K562 (cell line): ENCODE measurements around the gene COL23A1. TPM values are rescaled to one million over a fixed set of nuclear protein-coding genes. Genes with fewer than 3 reads are reported as not detected.

Experiments used
- ASH1L ChIP-seq: fragments of 450-650 bp; IDR thresholded peaks from 2 replicates; pipeline ENCODE4 v1.6.1; 2018; ENCODE audit warnings: borderline replicate concordance, mild to moderate bottlenecking, low read depth; ENCODE audit not compliant: partially characterized antibody
- ATF1 ChIP-seq, 2 experiments: fragments of 450-650 bp in 1 of 2; IDR thresholded peaks; 2 replicates each; pipeline ENCODE4 v1.6.1; 2016; ENCODE audit warnings: missing compliant biosample characterization in 1 of 2, missing genetic modification characterization in 1 of 2
- BCLAF1 ChIP-seq, 2 experiments: fragments of 450-650 bp in 1 of 2; IDR thresholded peaks; 2 replicates each; pipeline ENCODE4 v1.6.1; 2011 to 2017; ENCODE audit warnings: low read depth in 2 of 2, antibody characterized with exemption in 1 of 2, borderline replicate concordance in 1 of 2, low read length in 1 of 2, mild to moderate bottlenecking in 1 of 2, mixed read lengths in 1 of 2; ENCODE audit not compliant: control insufficient read depth in 1 of 2
- CXXC5 ChIP-seq: fragments of 250-450 bp; sonication (Bioruptor Pico); IDR thresholded peaks from 2 replicates; pipeline ENCODE4 v1.8.0; 2022; ENCODE audit warnings: inconsistent platforms, mild to moderate bottlenecking, moderate library complexity
- DNMT1 ChIP-seq: fragments of 450-650 bp; IDR thresholded peaks from 2 replicates; pipeline ENCODE4 v1.6.1; 2016; ENCODE audit warnings: antibody characterized with exemption, mild to moderate bottlenecking
- ETS1 ChIP-seq: conservative IDR thresholded peaks from 2 replicates; pipeline ENCODE4 v1.6.1; 2011; ENCODE audit warnings: low read depth, mild to moderate bottlenecking, low read length; ENCODE audit not compliant: control insufficient read depth
- GTF2E2 ChIP-seq: fragments of 200-800 bp; sonication (Bioruptor generic); IDR thresholded peaks from 2 replicates; pipeline ENCODE4 v1.6.1; 2016; ENCODE audit warnings: missing genetic modification characterization, missing compliant biosample characterization
- HDAC2 ChIP-seq: fragments of 450-650 bp; IDR thresholded peaks from 2 replicates; pipeline ENCODE4 v1.6.1; 2016; ENCODE audit warnings: mild to moderate bottlenecking
- NCOR1 ChIP-seq: fragments of 450-650 bp; IDR thresholded peaks from 2 replicates; pipeline ENCODE4 v1.6.1; 2016; ENCODE audit warnings: mild to moderate bottlenecking, moderate library complexity
- NONO ChIP-seq, 2 experiments: fragments of 200-400 bp in 1 of 2; fragments of 450-650 bp in 1 of 2; formaldehyde crosslinking in 1 of 2; IDR thresholded peaks; 2 replicates each; pipeline ENCODE4 v1.6.1; 2017; ENCODE audit warnings: low read depth in 2 of 2, mild to moderate bottlenecking in 2 of 2, moderate library complexity in 2 of 2, low read length in 1 of 2
- RBM22 ChIP-seq: fragments of 200-400 bp; formaldehyde crosslinking; IDR thresholded peaks from 2 replicates; pipeline ENCODE4 v1.6.1; 2018; ENCODE audit warnings: low read length, low read depth; ENCODE audit not compliant: poor library complexity, severe bottlenecking
- SAP30 ChIP-seq: fragments of 200-600 bp; sonication (generic); IDR thresholded peaks from 2 replicates; pipeline ENCODE4 v1.6.1; 2012; ENCODE audit warnings: borderline replicate concordance, low read depth, mild to moderate bottlenecking, moderate library complexity, low read length, control low read depth, inconsistent platforms; ENCODE audit not compliant: insufficient read depth, poor library complexity, severe bottlenecking
- SMAD1 ChIP-seq: fragments of 150-350 bp; IDR thresholded peaks from 2 replicates; pipeline ENCODE4 v1.6.1; 2014; ENCODE audit warnings: low read length, low read depth; ENCODE audit not compliant: partially characterized antibody
- SP2 ChIP-seq: IDR thresholded peaks from 2 replicates; pipeline ENCODE4 v1.6.1; 2011; ENCODE audit warnings: mild to moderate bottlenecking, low read depth, low read length, moderate library complexity; ENCODE audit not compliant: poor library complexity, severe bottlenecking; ENCODE audit errors: extremely low read depth
- ZKSCAN1 ChIP-seq: fragments of 150-350 bp; IDR thresholded peaks from 2 replicates; pipeline ENCODE4 v1.6.1; 2016; ENCODE audit warnings: low read depth, low read length
- ZMIZ1 ChIP-seq, 2 experiments: fragments of 150-350 bp in 1 of 2; IDR thresholded peaks; 2 replicates each; pipeline ENCODE4 v1.6.1; 2012 to 2016; ENCODE audit warnings: low read depth in 2 of 2, low read length in 2 of 2, mild to moderate bottlenecking in 1 of 2, moderate library complexity in 1 of 2
- ZNF316 ChIP-seq: fragments of 450-650 bp; IDR thresholded peaks from 2 replicates; pipeline ENCODE4 v1.6.1; 2016
- ZNF384 ChIP-seq: IDR thresholded peaks from 2 replicates; pipeline ENCODE4 v1.6.1; 2012; ENCODE audit warnings: low read depth, low read length, improper control_type of control experiment
- polyA plus RNA-seq, 8 experiments: library from polyadenylated mRNA; depleted of rRNA in 4 of 8; stranded (reverse) in 5 of 8; unstranded in 3 of 8; fragments of >200 nt; fragmentation: Nextera tagmentation in 2 of 8; fragmentation: Illumina TruSeq in 1 of 8; extraction: Ambion mirVana in 2 of 8; extraction: Trizol in 1 of 8; gene quantifications; 2 replicates each; pipeline versions ENCODE4 v1.2.1 to v1.2.3, GENCODE V29; 2011 to 2014; ENCODE audit warnings: inconsistent platforms in 1 of 8, missing spikeins in 1 of 8
- total RNA-seq, 7 experiments: library from RNA; depleted of rRNA in 6 of 7; stranded (reverse); fragments of >200 nt in 6 of 7; fragmentation: Illumina TruSeq in 2 of 7; extraction: Trizol in 2 of 7; gene quantifications; 2 replicates each; pipeline versions ENCODE4 v1.2.1 to v1.2.3, GENCODE V29; 2011 to 2021; ENCODE audit warnings: low replicate concordance in 1 of 7

The COL23A1 gene
- total and polyA plus RNA-seq, 9 of the 15 experiments (the other 6 are each of a cell fraction or from before 2014, with no cell fraction given) = 0.09 TPM; not detected in 8

- TF ChIP-seq RBM22 = peak; percentile 97
- TF ChIP-seq ASH1L = peak; percentile 95
- peak; percentile 53; the same call in 1 of the 2 replicates for TF ChIP-seq ZNF384
- peak; percentile 57 for TF ChIP-seq NCOR1
- TF ChIP-seq NONO (IDR thresholded peaks at IDR 0.05; ENCODE audit: low read depth in 2 of 2, low read length in 1 of 2) = peak; percentile 74 to 100
- peak; percentile 97 for TF ChIP-seq CXXC5
- TF ChIP-seq SP2 = peak; percentile 70
- no peak for TF ChIP-seq BCLAF1 (IDR thresholded peaks at IDR 0.05; ENCODE audit: borderline replicate concordance in 1 of 2, control insufficient read depth in 1 of 2, low read depth in 2 of 2, low read length in 1 of 2)
- TF ChIP-seq ZKSCAN1 = peak; percentile 46; the same call in 1 of the 2 replicates
- TF ChIP-seq HDAC2 = no peak
- TF ChIP-seq ATF1 (CRISPR knock-in tag; IDR thresholded peaks at IDR 0.05) = no peak
- TF ChIP-seq ATF1 (tag; IDR thresholded peaks at IDR 0.05) = peak; percentile 82
- TF ChIP-seq ZMIZ1 (IDR thresholded peaks at IDR 0.05; ENCODE audit: low read depth in 2 of 2, low read length in 2 of 2) = 0 out of 4 replicates have a peak, but pooled peaks of 1 of the 2 experiments have one; percentile 51
- TF ChIP-seq GTF2E2 (tag) = peak; percentile 71; the same call in 1 of the 2 replicates
- peak; percentile 90 for TF ChIP-seq ETS1
- 0 out of 2 replicates have a peak, but pooled peaks have one; percentile 11 for TF ChIP-seq ZNF316
- peak; percentile 92 for TF ChIP-seq SMAD1
- no peak for TF ChIP-seq DNMT1
- TF ChIP-seq SAP30 = peak; percentile 84
These were observed 385.8 kb downstream of the COL23A1 start, which contains the start of gene HNRNPAB (continued) for GRCh38 chr5:178204182-178204934.
